A549 treated with Hydrocortisone at 1 μM for 4 hours (cell line): ENCODE data around the gene TBC1D8B. TPM values are rescaled to one million over a fixed set of nuclear protein-coding genes. Genes with fewer than 3 reads are reported as not detected.

Experiments used
- total RNA-seq: library from RNA; stranded (reverse); fragments of 200-300 nt; extraction: Qiagen RNA extraction; gene quantifications from 5 replicates; pipeline ENCODE4 v1.2.3, GENCODE V29; 2022

TBC1D8B gene
- total RNA-seq = 0.75 to 1.7 TPM (median 1.1 TPM) in 5 replicates

DNA sequence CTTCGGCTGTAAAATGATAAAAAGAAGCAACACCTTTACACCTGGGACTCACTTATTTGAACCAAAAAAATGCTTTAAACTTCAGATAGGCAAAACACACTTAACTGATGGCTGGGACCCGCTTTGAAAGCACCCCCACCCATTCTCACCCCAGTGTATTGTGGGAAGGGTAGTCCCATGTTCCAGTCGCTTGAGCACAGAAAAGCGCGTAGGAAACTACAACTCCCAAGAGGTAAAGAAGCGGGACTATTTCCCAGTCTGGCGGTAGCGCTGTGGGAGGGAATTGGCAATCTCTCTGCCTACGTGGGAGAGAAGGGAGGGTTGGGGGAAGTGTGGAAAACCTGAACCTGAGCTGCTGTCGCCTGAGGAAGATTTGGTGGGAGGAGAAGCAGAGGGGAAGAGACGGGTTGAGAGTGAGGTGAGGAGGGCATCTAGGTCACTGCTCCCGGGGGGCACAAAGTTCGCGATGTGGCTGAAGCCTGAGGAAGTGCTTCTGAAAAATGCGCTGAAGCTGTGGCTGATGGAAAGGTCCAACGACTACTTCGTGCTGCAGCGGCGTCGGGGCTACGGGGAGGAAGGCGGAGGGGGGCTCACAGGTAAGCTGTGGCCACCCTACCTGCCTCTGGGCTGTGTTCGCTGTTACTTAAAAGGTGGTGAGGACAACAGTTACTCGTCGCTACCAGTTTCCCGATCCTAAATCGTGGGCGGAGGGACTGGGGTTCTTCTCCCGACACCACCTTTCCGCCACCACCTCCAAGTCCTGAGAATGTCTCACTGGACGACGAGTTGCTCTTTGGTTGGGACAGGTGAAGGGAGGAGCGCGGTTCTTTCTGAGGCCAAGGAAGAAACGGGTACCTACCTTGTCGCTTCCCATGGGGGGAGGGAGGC lies at the start of gene TBC1D8B:
TSS of gene TBC1D8B (plus strand) at position 286 of the 888 bp plus-strand sequence. CDS start at position 467, 181 bp downstream.

DNA sequence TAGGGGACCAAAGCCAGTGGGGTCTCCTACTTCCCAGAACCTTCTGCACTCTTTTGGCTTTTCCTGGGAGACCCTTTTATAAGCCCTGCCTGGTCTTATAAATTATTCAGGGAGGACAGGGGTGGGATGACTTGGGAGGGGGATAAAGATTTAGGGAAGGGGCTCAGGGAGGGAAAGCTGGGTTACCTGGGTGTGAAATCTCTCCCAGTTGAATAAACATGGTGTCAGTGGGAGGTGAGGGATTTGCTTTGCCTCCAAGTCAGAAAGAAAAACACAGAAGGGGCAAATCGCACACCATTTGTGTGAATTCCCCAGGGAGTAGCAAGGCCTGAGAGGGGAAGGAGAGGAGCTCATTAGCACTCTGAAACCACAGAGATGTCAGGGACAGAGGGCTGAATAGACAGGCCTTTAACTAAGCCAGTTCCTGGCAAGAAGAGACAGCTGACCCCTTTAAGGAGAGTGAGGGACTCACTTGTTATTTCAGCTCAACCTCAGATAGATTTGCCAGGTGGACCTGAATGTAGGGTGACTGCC lies 100.9 kb downstream of the TBC1D8B start, which contains the start of gene RIPPLY1:
TSS of gene RIPPLY1 (minus strand) at position 51 of the 534 bp plus-strand sequence. CDS start 54 bp downstream, outside the sequence.

DNA sequence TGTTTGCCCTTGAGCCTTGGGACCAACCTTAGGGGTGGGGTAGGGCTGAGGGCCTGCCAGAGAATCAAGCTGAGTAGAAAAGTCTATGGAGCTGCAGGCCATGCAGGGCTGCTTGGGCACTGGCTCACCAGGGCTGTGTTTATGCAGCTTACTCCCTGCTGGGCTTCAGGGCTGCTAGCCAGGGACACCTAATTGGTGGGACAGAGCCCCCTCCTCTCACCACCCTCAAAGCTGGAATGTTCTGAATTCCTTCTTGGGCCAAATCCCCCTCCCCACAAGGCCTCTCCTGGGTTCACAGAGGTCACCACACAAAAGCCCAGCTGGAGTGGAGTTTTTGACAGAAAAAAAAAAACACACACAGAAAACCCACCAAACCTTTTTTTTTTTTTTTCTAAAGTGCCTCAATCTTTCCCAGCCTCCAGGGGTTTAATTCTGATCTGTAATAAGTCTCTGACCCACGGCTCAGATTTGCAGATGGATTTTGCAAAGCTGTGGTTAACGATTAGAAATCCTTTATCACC lies 117.5 kb downstream of the TBC1D8B start, which contains the start of gene CLDN2:
TSS of gene CLDN2 (plus strand) at position 471 of the 521 bp plus-strand sequence. CDS start 7,827 bp downstream, outside the sequence.

Other genes starting within 250 kb of the TBC1D8B start
- 0.03 to 0.06 TPM (median 0.03 TPM) in 4 of 5 replicates, not detected in the other for gene RADX, start 190.7 kb upstream of the TBC1D8B start, total RNA-seq
- 0.07 to 0.13 TPM in 2 of 5 replicates, not detected in the others for gene RNF128, start 76.0 kb upstream of the TBC1D8B start, total RNA-seq
- 0.10 to 0.12 TPM in 2 of 5 replicates, not detected in the others for gene RIPPLY1, start 100.7 kb downstream of the TBC1D8B start, total RNA-seq
- 5.8 to 7.4 TPM (median 7.3 TPM) in 5 replicates for gene CLDN2, start 117.7 kb downstream of the TBC1D8B start, total RNA-seq
- gene MORC4, start 197.5 kb downstream of the TBC1D8B start, total RNA-seq = 28.7 to 42.6 TPM (median 30.1 TPM) in 5 replicates